ENCODE data around the gene CSTPP1.

GRCh38 chr11:46905806-46906205 is 30.8 kb upstream of the CSTPP1 start:
- TF ChIP-seq REST (IDR thresholded peaks at IDR 0.05; ENCODE audit: insufficient read depth in 1 of 2, low read depth in 2 of 2, low read length in 2 of 2) (no peak), TAF1 (IDR thresholded peaks at IDR 0.05; ENCODE audit: borderline replicate concordance, insufficient read depth, low read length) (no peak), POLR2AphosphoS5 (IDR thresholded peaks at IDR 0.05; ENCODE audit: low read depth, low read length) (no peak), SIN3A (IDR thresholded peaks at IDR 0.05; ENCODE audit: borderline replicate concordance, insufficient read depth, low read length) (no peak)

Data from PFSK-1 (cell line).